Lung (tissue), 12 donors: ENCODE measurements around the gene TMEM123. TPM values are rescaled to one million over a fixed set of nuclear protein-coding genes. Genes with fewer than 3 reads are reported as not detected.

Experiments used
- ATAC-seq: fragments of 200-7000 bp; cut with Tn5 transposase; one replicate; pipeline ENCODE4 v1.9.1; 2020; ENCODE audit warnings: moderate number of reproducible peaks; ENCODE audit not compliant: insufficient read depth, low FRiP score
- DNase-seq, 3 donors: peaks; one replicate each; pipeline ENCODE4 v3.0.0-alpha.2; 2013 to 2017
- H3K27ac ChIP-seq, 2 donors: one replicate each; pipeline ENCODE4 v1.5.1; 2013; ENCODE audit warnings: mild to moderate bottlenecking in 2 of 2, moderate library complexity in 2 of 2, control low read depth in 1 of 2, inconsistent platforms in 1 of 2, low read depth in 1 of 2, low read length in 1 of 2
- H3K27me3 ChIP-seq, 3 donors: one replicate each; pipeline ENCODE4 v1.5.1; 2013; ENCODE audit warnings: low read length in 2 of 3; ENCODE audit not compliant: control insufficient read depth in 3 of 3, insufficient read depth in 3 of 3
- H3K36me3 ChIP-seq, 4 donors: one replicate each; pipeline ENCODE4 v1.5.1; 2013; ENCODE audit warnings: low read length in 4 of 4, mild to moderate bottlenecking in 1 of 4, moderate library complexity in 1 of 4; ENCODE audit not compliant: control insufficient read depth in 4 of 4, insufficient read depth in 4 of 4
- H3K4me1 ChIP-seq, 5 donors: one replicate each; pipeline ENCODE4 v1.5.1; 2013; ENCODE audit warnings: low read length in 5 of 5, mild to moderate bottlenecking in 2 of 5, moderate library complexity in 1 of 5; ENCODE audit not compliant: control insufficient read depth in 5 of 5, insufficient read depth in 5 of 5
- H3K4me3 ChIP-seq: one replicate; pipeline ENCODE4 v1.5.1; 2013; ENCODE audit warnings: mild to moderate bottlenecking, control low read depth, moderate library complexity
- H3K9ac ChIP-seq, 2 donors: one replicate each; pipeline ENCODE4 v1.5.1; 2013; ENCODE audit warnings: low read length in 2 of 2, control low read depth in 1 of 2; ENCODE audit not compliant: insufficient read depth in 1 of 2
- H3K9me3 ChIP-seq, 4 donors: one replicate each; pipeline ENCODE4 v1.5.1; 2013; ENCODE audit warnings: low read length in 3 of 4, mild to moderate bottlenecking in 1 of 4, moderate library complexity in 1 of 4; ENCODE audit not compliant: control insufficient read depth in 4 of 4, insufficient read depth in 3 of 4
- CTCF ChIP-seq: IDR thresholded peaks from 2 replicates; pipeline ENCODE4 v1.5.1; 2012; ENCODE audit warnings: mild to moderate bottlenecking; ENCODE audit errors: control extremely low read depth, extremely low read depth
- WGBS, 2 donors: extraction: QIAGEN DNeasy Blood & Tissue Kit; methylation state at CpG; one replicate each; pipeline ENCODE4 v1.1.7; 2013; 5-methylcytosine and 5-hydroxymethylcytosine counted together
- polyA plus RNA-seq, 2 donors: library from polyadenylated mRNA; stranded (reverse); fragments of 200-250 nt; gene quantifications; one replicate each; pipeline ENCODE4 v1.2.1, GENCODE V29; 2013
- total RNA-seq, 2 donors: library from RNA; depleted of rRNA in 1 of 2; stranded (reverse); fragments of >200 nt in 1 of 2; gene quantifications; one replicate each; pipeline ENCODE4 v1.2.1, GENCODE V29; 2014 to 2021
- donor health status: control.
- donor health status: control.
- donor health status: Bipolar disorder and iron deficiency.
- donor health status: healthy.
- donor health status: DM: yes; HTN: yes; CAD: no.

The TMEM123 gene
- total and polyA plus RNA-seq, 4 donors = 53.6 to 245 (median 100) TPM

GRCh38 chr11:102473543-102473942 is 21.0 kb upstream of the TMEM123 start:
- Histone ChIP-seq H3K9me3 (no peaks in the 10 kb centered on the region), H3K9ac (no peak overlapping the region), H3K27me3 (no peaks in the 10 kb centered on the region), H3K4me1 (peaks cover 0 to 17% (median 2%) of the 10 kb centered on the region in 5 donors), H3K27ac (no peak overlapping the region), H3K4me3 (no peak overlapping the region), H3K36me3 (no peaks in the 10 kb centered on the region)
- DNase-seq (no peak), ATAC-seq (no peak)
- 81 to 97% methylated on average over 5 of the region's 5 CpGs for WGBS, 2 donors
- TF ChIP-seq CTCF = no peak

- no peaks in the 10 kb centered on the region for H3K27me3 ChIP-seq
- WGBS, 2 donors = 95% methylated on average over 4 of the region's 4 CpGs
- no peak overlapping the region for H3K9ac ChIP-seq
- peaks cover under 1 to 17% (median 5%) of the 10 kb centered on the region in 5 donors for H3K4me1 ChIP-seq
- ATAC-seq = no peak
- no peaks in the 10 kb centered on the region for H3K9me3 ChIP-seq
- no peak overlapping the region for H3K4me3 ChIP-seq
- no peak for DNase-seq
- TF ChIP-seq CTCF = no peak
- H3K27ac ChIP-seq = no peak overlapping the region
- H3K36me3 ChIP-seq = no peaks in the 10 kb centered on the region
Measured at GRCh38 chr11:102472127-102472526, 19.6 kb upstream of the TMEM123 start.

GRCh38 chr11:102471474-102471873 is 18.9 kb upstream of the TMEM123 start:
- Histone ChIP-seq H3K27ac (no peak overlapping the region), H3K36me3 (no peaks in the 10 kb centered on the region), H3K4me1 (peaks cover 0 to 14% (median 8%) of the 10 kb centered on the region in 5 donors), H3K27me3 (no peaks in the 10 kb centered on the region), H3K4me3 (no peak overlapping the region), H3K9ac (no peak overlapping the region), H3K9me3 (no peaks in the 10 kb centered on the region)
- no peak for TF ChIP-seq CTCF
- DNase-seq = no peak
- no peak for ATAC-seq

DNA sequence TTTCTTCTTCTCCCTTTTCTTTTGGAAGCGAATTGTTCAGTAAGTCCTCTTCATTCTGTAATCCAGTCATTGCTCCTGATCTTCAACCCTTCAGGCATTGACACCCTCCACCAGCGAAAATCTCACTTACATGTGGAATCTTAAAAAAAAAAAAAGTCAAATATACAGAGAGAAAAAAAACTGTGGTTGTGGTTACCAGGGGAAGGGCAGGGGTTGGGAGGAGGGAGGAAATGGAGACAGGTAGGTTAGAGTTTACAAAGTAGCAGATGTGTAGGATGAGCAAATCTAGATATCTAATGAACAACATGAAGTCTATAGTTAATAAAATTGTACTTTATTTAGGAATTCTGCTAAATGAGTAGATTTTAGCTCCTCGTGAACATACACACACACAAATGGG is 17.7 kb upstream of the TMEM123 start:
- Histone ChIP-seq H3K36me3 (no peaks in the 10 kb centered on the region), H3K27me3 (no peaks in the 10 kb centered on the region), H3K4me3 (no peak overlapping the region), H3K4me1 (peaks cover 0 to 14% (median 8%) of the 10 kb centered on the region in 5 donors), H3K9me3 (no peaks in the 10 kb centered on the region), H3K9ac (no peak overlapping the region), H3K27ac (no peak overlapping the region)
- no peak for TF ChIP-seq CTCF
- ATAC-seq (no peak), DNase-seq (no peak)
- 81 to 86% methylated on average over 3 of the region's 3 CpGs for WGBS, 2 donors
